Measurements from ENCODE around the gene CPNE5. TPM values are rescaled to one million over a fixed set of nuclear protein-coding genes. Genes with fewer than 3 reads are reported as not detected.

CPNE5 gene
- total and polyA plus RNA-seq, 9 of the 15 experiments (the other 6 are each of a cell fraction or from before 2014, with no cell fraction given): 0.14 to 1.0 (median 0.46) TPM; not detected in 2

DNA sequence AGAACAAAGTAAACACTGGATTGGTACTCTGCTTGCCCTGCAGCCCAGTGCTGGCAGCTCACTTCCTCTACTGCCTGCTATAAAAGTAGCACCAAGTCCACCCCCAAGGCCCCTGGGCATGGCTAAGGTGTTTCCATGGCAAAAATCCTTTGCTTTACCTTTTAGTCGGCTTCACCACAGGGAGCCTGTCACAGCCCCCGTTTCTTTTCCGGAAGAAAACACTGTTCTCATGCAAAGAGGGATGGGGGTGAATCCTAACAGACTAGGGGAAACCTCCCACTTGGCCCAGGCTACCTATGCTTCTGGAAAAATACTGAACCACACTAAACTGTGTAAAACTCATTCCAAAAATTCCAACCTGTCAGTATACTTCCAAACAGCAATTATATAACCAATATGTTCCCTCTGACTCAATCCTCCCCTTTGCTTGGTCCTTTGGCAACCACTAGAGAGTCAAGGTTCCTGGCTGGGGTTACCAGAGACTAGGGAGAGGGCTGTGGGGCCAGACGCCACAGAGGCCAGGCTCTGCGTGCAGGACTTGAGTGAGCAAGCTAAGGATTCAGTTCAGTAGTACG lies 19.2 kb upstream of the CPNE5 start:
- WGBS (ENCODE audit: insufficient coverage, low coverage, missing lambda C conversion rate): 91% methylated on average over 6 of the region's 6 CpGs
- no peak for DNase-seq (ENCODE audit: extremely low read depth in 1 of 4, low spot score in 3 of 4)
- Histone ChIP-seq H3K4me2 (ENCODE audit: insufficient read depth, low read length) (no peak overlapping the region), H2AFZ (ENCODE audit: low read depth, low read length) (no peak overlapping the region), H3K9me1 (ENCODE audit: control insufficient read depth, insufficient read depth, low read length) (no peaks in the 10 kb centered on the region), H3K27me3 (ENCODE audit: control insufficient read depth in 2 of 2, insufficient read depth in 2 of 2, low read length in 2 of 2) (no peaks in the 10 kb centered on the region), H3K9me3 (replicated peaks; ENCODE audit: control insufficient read depth, insufficient read depth, low read depth, low read length) (no peaks in the 10 kb centered on the region), H3K79me2 (ENCODE audit: control insufficient read depth, insufficient read depth, low read length) (peaks cover 64% of the 10 kb centered on the region), H3K4me1 (replicated peaks in 1 of 2; ENCODE audit: control insufficient read depth in 2 of 2, insufficient read depth in 2 of 2, low read length in 2 of 2) (peaks cover 17 to 26% of the 10 kb centered on the region in 2 experiments), H3K4me3 (no peak overlapping the region), H4K20me1 (replicated peaks; ENCODE audit: control insufficient read depth, insufficient read depth, low read length) (no peaks in the 10 kb centered on the region), H3K36me3 (ENCODE audit: control insufficient read depth, insufficient read depth, low read length) (peaks cover 86% of the 10 kb centered on the region), H3K9ac (ENCODE audit: insufficient read depth in 1 of 2, low read depth in 2 of 2, low read length in 2 of 2) (no peak overlapping the region), H3K27ac (ENCODE audit: extremely low read depth, low read depth, low read length) (no peak overlapping the region)
- in situ Hi-C loops (cut with MboI): no loop called here
- ATAC-seq: no peak
- CTCF ChIA-PET (ENCODE audit: low intra/inter-chr PET ratio): no interaction called here
- FAIRE-seq: no peak
- TF ChIP-seq RBM22 (IDR thresholded peaks at IDR 0.05; ENCODE audit: low read depth, low read length, poor library complexity, severe bottlenecking): no peak
- no peak for TF ChIP-seq ZNF23 (CRISPR knock-in tag; IDR thresholded peaks at IDR 0.05)
- no peak for TF ChIP-seq SLC30A9 (CRISPR knock-in tag; IDR thresholded peaks at IDR 0.05)
- TF ChIP-seq HDGF (IDR thresholded peaks at IDR 0.05): no peak
- TF ChIP-seq PHF20 (IDR thresholded peaks at IDR 0.05; ENCODE audit: partially characterized antibody): no peak
- TF ChIP-seq ZEB2 (IDR thresholded peaks at IDR 0.05): no peak
- no peak for TF ChIP-seq CBX8 (IDR thresholded peaks at IDR 0.05; ENCODE audit: borderline replicate concordance, extremely low read depth, low read depth, low read length, poor library complexity, severe bottlenecking)
- no peak for TF ChIP-seq TEAD2 (tag; IDR thresholded peaks at IDR 0.05)
- TF ChIP-seq ZNF780A (CRISPR knock-in tag; IDR thresholded peaks at IDR 0.05): no peak
- TF ChIP-seq, protein P1, sequence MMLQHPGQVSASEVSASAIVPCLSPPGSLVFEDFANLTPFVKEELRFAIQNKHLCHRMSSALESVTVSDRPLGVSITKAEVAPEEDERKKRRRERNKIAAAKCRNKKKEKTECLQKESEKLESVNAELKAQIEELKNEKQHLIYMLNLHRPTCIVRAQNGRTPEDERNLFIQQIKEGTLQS (IDR thresholded peaks at IDR 0.05): no peak
- TF ChIP-seq, protein P1 (CRISPR knock-in tag; conservative IDR thresholded peaks at IDR 0.05): no peak
- no peak for TF ChIP-seq BHLHE40 (IDR thresholded peaks at IDR 0.05; ENCODE audit: low read length)
- no peak for TF ChIP-seq NEUROD1 (IDR thresholded peaks at IDR 0.05; ENCODE audit: borderline replicate concordance, low read depth, low read length, partially characterized antibody)
- no peak for TF ChIP-seq DMBX1 (CRISPR knock-in tag; IDR thresholded peaks at IDR 0.05; ENCODE audit: borderline replicate concordance)
- TF ChIP-seq HNRNPUL1 (IDR thresholded peaks at IDR 0.05; ENCODE audit: low read length): no peak
- no peak for TF ChIP-seq PHB (CRISPR knock-in tag; IDR thresholded peaks at IDR 0.05)
- TF ChIP-seq NR2C1 (IDR thresholded peaks at IDR 0.05): no peak
- TF ChIP-seq NR2C1 (tag; IDR thresholded peaks at IDR 0.05): no peak
- TF ChIP-seq NFE2 (IDR thresholded peaks at IDR 0.05; ENCODE audit: low read depth): no peak
- TF ChIP-seq SIRT6 (IDR thresholded peaks at IDR 0.05; ENCODE audit: low read depth, low read length): no peak
- no peak for TF ChIP-seq ZNF175 (CRISPR knock-in tag; IDR thresholded peaks at IDR 0.05; ENCODE audit: low read depth)
- no peak for TF ChIP-seq ZFP36 (IDR thresholded peaks at IDR 0.05; ENCODE audit: low read depth, low read length, partially characterized antibody)
- intact Hi-C loops (cut with micrococcal nuclease): no loop called here
- no TSS peak for BruUV-seq (replicated peaks)
- POLR2A ChIA-PET: no interaction called here
